OCI-LY7 (cell line): ENCODE measurements around the gene NHP2. TPM values are rescaled to one million over a fixed set of nuclear protein-coding genes. Genes with fewer than 3 reads are reported as not detected.
A peak's percentile ranks its signal among the peaks of the same experiment; 100 is the strongest.

ENCODE experiments used
- BruUV-seq: library from RNA; stranded (reverse); fragments of 400-500 nt; replicated peaks from 2 replicates; lab custom pipeline; 2021; lab: Mats Ljungman, UMichigan
- CTCF ChIA-PET: fragments of 300-600 bp; sonication (Branson Sonifier 250); formaldehyde crosslinking; loops from one replicate; lab custom pipeline; 2022; ENCODE audit warnings: antibody characterized with exemption; ENCODE audit not compliant: unreplicated experiment; lab: Charles Lee
- POLR2A ChIA-PET: fragments of 300-600 bp; sonication (Branson Sonifier 250); formaldehyde crosslinking; loops from one replicate; lab custom pipeline; 2022; ENCODE audit warnings: antibody characterized with exemption; lab: Charles Lee
- DNase-seq: peaks from one replicate; pipeline ENCODE4 v3.0.0-alpha.2; 2015; ENCODE audit warnings: low spot score
- H2AFZ ChIP-seq: fragments of 200-600 bp; sonication (generic), shearing (Covaris generic); 2 replicates; pipeline ENCODE4 v1.6.1; 2014; ENCODE audit warnings: mild to moderate bottlenecking, antibody characterized with exemption, low read length, moderate library complexity
- H3K27ac ChIP-seq: fragments of 200-600 bp; sonication (generic); 2 replicates; pipeline ENCODE4 v1.5.1; 2014; ENCODE audit warnings: mixed run types, low read depth, mild to moderate bottlenecking, moderate library complexity, low read length, inconsistent platforms; ENCODE audit not compliant: poor library complexity, severe bottlenecking
- H3K36me3 ChIP-seq: fragments of 200-600 bp; sonication (generic); 2 replicates; pipeline ENCODE4 v1.6.1; 2014; ENCODE audit warnings: mild to moderate bottlenecking, antibody characterized with exemption, low read length, moderate library complexity, mixed read lengths; ENCODE audit not compliant: insufficient read depth
- H3K4me1 ChIP-seq: fragments of 200-600 bp; sonication (generic); 2 replicates; pipeline ENCODE4 v1.5.1; 2014; ENCODE audit warnings: mild to moderate bottlenecking, low read length; ENCODE audit not compliant: insufficient read depth, poor library complexity, severe bottlenecking
- H3K4me2 ChIP-seq: fragments of 200-600 bp; sonication (generic); 2 replicates; pipeline ENCODE4 v1.6.1; 2014; ENCODE audit warnings: mild to moderate bottlenecking, low read length
- H3K4me3 ChIP-seq: fragments of 200-600 bp; sonication (generic); 2 replicates; pipeline ENCODE4 v1.5.1; 2014; ENCODE audit warnings: mild to moderate bottlenecking, low read depth, low read length; ENCODE audit not compliant: poor library complexity, severe bottlenecking
- H3K79me2 ChIP-seq: fragments of 200-600 bp; sonication (generic); 2 replicates; pipeline ENCODE4 v1.6.1; 2016; ENCODE audit warnings: low read depth, mild to moderate bottlenecking, low read length, moderate library complexity, mixed read lengths; ENCODE audit not compliant: insufficient read depth
- H3K9me2 ChIP-seq: fragments of 200-600 bp; sonication (generic); 2 replicates; pipeline ENCODE4 v1.6.1; 2016; ENCODE audit warnings: mild to moderate bottlenecking, low read length, mixed read lengths; ENCODE audit not compliant: insufficient read depth
- H3K9me3 ChIP-seq: fragments of 200-600 bp; sonication (generic); 2 replicates; pipeline ENCODE4 v1.6.1; 2014; ENCODE audit warnings: mild to moderate bottlenecking, mixed run types, low read length, mixed read lengths
- H4K20me1 ChIP-seq: fragments of 200-600 bp; sonication (generic); 2 replicates; pipeline ENCODE4 v1.6.1; 2014; ENCODE audit warnings: mild to moderate bottlenecking, antibody characterized with exemption, low read length, moderate library complexity, mixed read lengths; ENCODE audit not compliant: insufficient read depth
- EZH2phosphoT487 ChIP-seq: fragments of 200-600 bp; sonication (generic); IDR thresholded peaks from 2 replicates; pipeline ENCODE4 v1.6.1; 2018; ENCODE audit warnings: low read depth, borderline replicate concordance, mild to moderate bottlenecking, mixed run types, antibody characterized with exemption, low read length, moderate library complexity, mixed read lengths
- intact Hi-C: fragments of 100-400 bp; cut with micrococcal nuclease; formaldehyde crosslinking; loops from one replicate; pipeline ENCODE4 v1.10.0; 2022; ENCODE audit not compliant: unreplicated experiment
- total RNA-seq, 2 experiments: library from RNA; depleted of rRNA in 1 of 2; stranded (reverse); fragments of >200 nt in 1 of 2; shearing (Covaris generic) in 1 of 2; gene quantifications; 2 replicates each; pipeline ENCODE4 v1.2.3, GENCODE V29; 2014 to 2022
- TF ChIP-seq, protein P1 (sequence below): fragments of 200-600 bp; sonication (generic); conservative IDR thresholded peaks from 2 replicates; pipeline ENCODE4 v1.5.1; 2014; ENCODE audit warnings: mild to moderate bottlenecking, antibody characterized with exemption, low read length, moderate library complexity, mixed read lengths

Gene NHP2
- total RNA-seq, 2 experiments from 2014 or later, result 216 to 309 TPM

DNA sequence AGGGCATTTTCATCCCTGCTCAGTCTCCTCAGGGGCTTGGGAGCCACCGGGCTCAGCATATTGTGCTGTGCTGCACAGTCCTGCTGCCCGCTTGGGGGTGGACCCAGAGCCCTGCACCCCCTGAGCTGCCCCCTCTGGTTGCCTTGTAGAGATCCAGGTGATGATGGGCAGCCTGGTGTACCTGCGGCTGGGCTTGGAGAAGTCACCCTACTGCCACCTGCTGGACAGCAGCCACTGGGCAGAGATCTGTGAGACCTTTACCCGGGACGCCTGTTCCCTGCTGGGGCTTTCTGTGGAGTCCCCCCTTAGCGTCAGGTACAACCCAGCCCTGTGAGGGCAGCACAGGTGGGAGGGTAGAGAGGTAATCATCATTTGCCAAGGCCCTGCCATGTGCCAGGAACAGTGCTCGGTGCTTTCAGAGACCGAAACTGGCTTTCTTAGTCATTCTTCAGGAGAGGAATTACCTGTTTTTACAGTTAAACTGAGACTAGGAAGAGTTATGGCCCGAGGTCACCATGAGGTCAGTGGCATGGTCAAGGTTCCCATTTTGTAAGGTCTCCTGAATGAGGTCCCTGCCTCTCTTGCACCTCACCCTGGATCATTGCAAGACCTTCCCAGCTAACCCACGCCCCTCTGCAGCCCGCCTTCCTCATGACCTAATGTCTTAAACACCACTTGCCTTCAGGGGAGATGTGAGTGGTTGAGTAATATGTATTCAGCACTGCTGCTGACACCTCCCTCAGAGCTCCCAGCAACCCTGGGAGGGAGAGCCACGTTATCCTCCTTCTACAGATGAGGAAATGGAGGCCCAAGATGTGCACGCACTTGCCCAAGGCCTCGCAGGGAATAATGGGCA lies 7.5 kb downstream of the NHP2 start:
- no TSS peak for BruUV-seq
- H3K36me3 ChIP-seq, result peaks cover 96% of the 10 kb centered on the region
- ChIA-PET POLR2A (interaction anchor here (0.5 to 1.3 kb wide), 3 partner anchors 16 to 47 kb away, joined by 3 to 5 read pairs (median 4); no protein-coding TSS in a partner anchor), CTCF (interaction anchor here (2.3 kb wide), 1 partner anchor 70 kb away, joined by 15 read pairs; no protein-coding TSS in a partner anchor)
- H2AFZ ChIP-seq, result no peak overlapping the region
- H3K9me2 ChIP-seq, result no peaks in the 10 kb centered on the region
- H3K4me3 ChIP-seq, result no peak overlapping the region
- no peaks in the 10 kb centered on the region for H3K9me3 ChIP-seq
- H3K79me2 ChIP-seq, result no peaks in the 10 kb centered on the region
- H3K27ac ChIP-seq, result no peak overlapping the region
- DNase-seq, result peak; percentile 81
- no peaks in the 10 kb centered on the region for H4K20me1 ChIP-seq
- TF ChIP-seq EZH2phosphoT487, result no peak
- TF ChIP-seq, protein P1, sequence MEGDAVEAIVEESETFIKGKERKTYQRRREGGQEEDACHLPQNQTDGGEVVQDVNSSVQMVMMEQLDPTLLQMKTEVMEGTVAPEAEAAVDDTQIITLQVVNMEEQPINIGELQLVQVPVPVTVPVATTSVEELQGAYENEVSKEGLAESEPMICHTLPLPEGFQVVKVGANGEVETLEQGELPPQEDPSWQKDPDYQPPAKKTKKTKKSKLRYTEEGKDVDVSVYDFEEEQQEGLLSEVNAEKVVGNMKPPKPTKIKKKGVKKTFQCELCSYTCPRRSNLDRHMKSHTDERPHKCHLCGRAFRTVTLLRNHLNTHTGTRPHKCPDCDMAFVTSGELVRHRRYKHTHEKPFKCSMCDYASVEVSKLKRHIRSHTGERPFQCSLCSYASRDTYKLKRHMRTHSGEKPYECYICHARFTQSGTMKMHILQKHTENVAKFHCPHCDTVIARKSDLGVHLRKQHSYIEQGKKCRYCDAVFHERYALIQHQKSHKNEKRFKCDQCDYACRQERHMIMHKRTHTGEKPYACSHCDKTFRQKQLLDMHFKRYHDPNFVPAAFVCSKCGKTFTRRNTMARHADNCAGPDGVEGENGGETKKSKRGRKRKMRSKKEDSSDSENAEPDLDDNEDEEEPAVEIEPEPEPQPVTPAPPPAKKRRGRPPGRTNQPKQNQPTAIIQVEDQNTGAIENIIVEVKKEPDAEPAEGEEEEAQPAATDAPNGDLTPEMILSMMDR, result peak; percentile 90
- peaks cover 3% of the 10 kb centered on the region for H3K4me1 ChIP-seq
- no peak overlapping the region for H3K4me2 ChIP-seq
- intact Hi-C loops, result loop anchor here (1.0 kb wide), 3 partner anchors 18 to 70 kb away; no protein-coding TSS in a partner anchor

DNA sequence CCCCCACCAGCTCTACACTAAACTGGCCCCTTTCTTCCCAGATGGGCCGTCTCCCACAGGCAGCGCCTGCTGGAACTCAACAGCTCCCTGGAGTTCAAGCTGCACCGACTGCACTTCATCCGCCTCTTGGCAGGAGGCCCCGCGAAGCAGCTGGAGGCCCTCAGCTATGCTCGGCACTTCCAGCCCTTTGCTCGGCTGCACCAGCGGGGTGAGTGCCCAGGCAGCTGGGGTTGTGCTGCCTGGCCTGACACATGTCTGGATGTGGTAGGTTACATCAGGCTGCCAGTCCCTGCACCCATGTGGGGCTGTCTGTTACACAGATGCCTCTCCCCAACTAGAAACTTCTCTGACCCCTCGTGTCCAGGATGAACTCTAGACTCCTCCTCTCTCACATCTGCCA lies 9.8 kb downstream of the NHP2 start:
- BruUV-seq, result no TSS peak
- no peaks in the 10 kb centered on the region for H3K4me1 ChIP-seq
- TF ChIP-seq, protein P1, result no peak
- TF ChIP-seq EZH2phosphoT487, result no peak
- H3K9me3 ChIP-seq, result no peaks in the 10 kb centered on the region
- DNase-seq, result no peak
- no peaks in the 10 kb centered on the region for H4K20me1 ChIP-seq
- H3K36me3 ChIP-seq, result peaks cover 95% of the 10 kb centered on the region
- H2AFZ ChIP-seq, result no peak overlapping the region
- H3K79me2 ChIP-seq, result no peaks in the 10 kb centered on the region
- no peak overlapping the region for H3K27ac ChIP-seq
- no peaks in the 10 kb centered on the region for H3K9me2 ChIP-seq
- ChIA-PET POLR2A (no interaction called here), CTCF (interaction anchor here (0.5 to 1.3 kb wide), 3 partner anchors 25 to 73 kb away, joined by 3 to 5 read pairs (median 5); no protein-coding TSS in a partner anchor)
- H3K4me3 ChIP-seq, result no peak overlapping the region
- intact Hi-C loops, result no loop called here
- H3K4me2 ChIP-seq, result no peak overlapping the region
